ENCODE data around the gene MTF2.

- TF ChIP-seq, protein P1, sequence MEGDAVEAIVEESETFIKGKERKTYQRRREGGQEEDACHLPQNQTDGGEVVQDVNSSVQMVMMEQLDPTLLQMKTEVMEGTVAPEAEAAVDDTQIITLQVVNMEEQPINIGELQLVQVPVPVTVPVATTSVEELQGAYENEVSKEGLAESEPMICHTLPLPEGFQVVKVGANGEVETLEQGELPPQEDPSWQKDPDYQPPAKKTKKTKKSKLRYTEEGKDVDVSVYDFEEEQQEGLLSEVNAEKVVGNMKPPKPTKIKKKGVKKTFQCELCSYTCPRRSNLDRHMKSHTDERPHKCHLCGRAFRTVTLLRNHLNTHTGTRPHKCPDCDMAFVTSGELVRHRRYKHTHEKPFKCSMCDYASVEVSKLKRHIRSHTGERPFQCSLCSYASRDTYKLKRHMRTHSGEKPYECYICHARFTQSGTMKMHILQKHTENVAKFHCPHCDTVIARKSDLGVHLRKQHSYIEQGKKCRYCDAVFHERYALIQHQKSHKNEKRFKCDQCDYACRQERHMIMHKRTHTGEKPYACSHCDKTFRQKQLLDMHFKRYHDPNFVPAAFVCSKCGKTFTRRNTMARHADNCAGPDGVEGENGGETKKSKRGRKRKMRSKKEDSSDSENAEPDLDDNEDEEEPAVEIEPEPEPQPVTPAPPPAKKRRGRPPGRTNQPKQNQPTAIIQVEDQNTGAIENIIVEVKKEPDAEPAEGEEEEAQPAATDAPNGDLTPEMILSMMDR (IDR thresholded peaks at IDR 0.05; ENCODE audit: low read depth, low read length), result no peak
- TF ChIP-seq POLR2A (IDR thresholded peaks at IDR 0.05; ENCODE audit: extremely low read depth, insufficient read length) (no peak), MYC (IDR thresholded peaks at IDR 0.05; ENCODE audit: low read depth, low read length) (no peak)
- TF ChIP-seq, protein P2, sequence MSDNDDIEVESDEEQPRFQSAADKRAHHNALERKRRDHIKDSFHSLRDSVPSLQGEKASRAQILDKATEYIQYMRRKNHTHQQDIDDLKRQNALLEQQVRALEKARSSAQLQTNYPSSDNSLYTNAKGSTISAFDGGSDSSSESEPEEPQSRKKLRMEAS (IDR thresholded peaks at IDR 0.05; ENCODE audit: low read depth, low read length), result no peak
Measured at GRCh38 chr1:93148001-93148400, 68.9 kb downstream of the MTF2 start.

Data from NB4 (cell line).